Measurements from ENCODE around the gene VPS37B.

- TF ChIP-seq YY1 (IDR thresholded peaks at IDR 0.05; ENCODE audit: insufficient read depth, insufficient read length) (no peak), SUZ12 (IDR thresholded peaks at IDR 0.05; ENCODE audit: extremely low read depth, insufficient read depth, insufficient read length) (no peak), ZNF274 (IDR thresholded peaks at IDR 0.05; ENCODE audit: low read depth, low read length) (no peak)
Observed at GRCh38 chr12:122835750-122836026, 60.2 kb downstream of the VPS37B start.
